SKM-1 treated with dmso at 0.1 percent for 144 hours (cell line): Measurements from ENCODE around the gene HDAC4.

Experiments used
- DNase-seq: peaks from one replicate; lab custom pipeline; 2025; ENCODE audit not compliant: unreplicated experiment; lab: John Stamatoyannopoulos, UW

Gene HDAC4

GRCh38 chr2:239148495-239149200, 252.2 kb downstream of the HDAC4 start:
- no peak for DNase-seq

GRCh38 chr2:239147376-239147775, 253.4 kb downstream of the HDAC4 start:
- DNase-seq: no peak

GRCh38 chr2:239146741-239147181, 254.1 kb downstream of the HDAC4 start:
- no peak for DNase-seq

DNA sequence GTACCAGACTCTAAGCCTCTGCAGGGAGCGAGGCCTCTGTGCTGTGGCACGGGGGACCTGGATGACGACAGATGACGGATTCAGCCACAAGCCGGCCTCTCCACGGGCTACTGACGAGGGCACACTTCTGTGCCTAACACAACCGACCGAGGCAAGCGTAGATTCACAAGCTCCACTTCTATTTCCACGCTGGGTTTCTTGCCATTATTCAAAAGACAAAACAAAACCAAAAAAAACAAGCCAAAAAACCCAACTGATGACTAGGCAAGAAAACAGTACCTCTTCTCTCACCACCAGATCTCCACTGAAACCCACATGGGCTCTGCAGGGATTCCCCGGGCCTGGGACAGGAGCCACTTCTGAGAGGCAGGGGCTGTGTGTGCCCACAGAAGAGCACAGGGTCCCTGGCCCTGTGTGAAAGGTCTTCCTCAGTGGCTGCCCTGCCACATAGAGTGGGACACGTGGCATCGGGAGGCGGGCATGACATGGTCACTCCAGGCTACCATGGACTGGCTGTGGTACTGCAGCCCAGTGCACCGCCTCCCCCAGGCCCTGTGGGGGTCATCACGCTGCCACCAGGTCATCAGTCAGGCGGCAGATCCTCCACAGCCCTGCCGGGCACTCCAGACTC, 254.7 kb downstream of the HDAC4 start:
- no peak for DNase-seq

DNA sequence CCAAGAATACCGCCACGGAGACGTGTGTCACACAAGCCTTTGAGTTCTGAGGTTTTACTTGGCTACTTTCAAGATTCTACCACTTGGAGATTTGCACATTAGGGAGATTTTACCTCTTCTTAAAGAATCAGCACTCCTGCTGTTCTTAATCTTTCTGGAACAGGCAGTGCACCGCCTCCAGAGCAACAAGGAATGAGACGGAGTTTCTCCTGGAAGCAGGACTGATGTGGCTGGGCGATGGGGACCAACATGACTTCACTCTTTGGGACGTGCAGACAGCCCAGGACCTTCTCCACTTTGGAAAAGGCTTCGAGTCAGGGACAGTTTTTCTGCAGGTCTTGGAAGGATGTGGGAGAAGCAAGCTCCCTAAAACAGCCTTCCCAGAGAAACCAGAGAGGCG, 255.2 kb downstream of the HDAC4 start:
- DNase-seq: no peak

- DNase-seq: no peak
These were observed 255.7 kb downstream of the HDAC4 start for GRCh38 chr2:239145106-239145505.

GRCh38 chr2:239144713-239144999, 256.2 kb downstream of the HDAC4 start:
- no peak for DNase-seq

DNA sequence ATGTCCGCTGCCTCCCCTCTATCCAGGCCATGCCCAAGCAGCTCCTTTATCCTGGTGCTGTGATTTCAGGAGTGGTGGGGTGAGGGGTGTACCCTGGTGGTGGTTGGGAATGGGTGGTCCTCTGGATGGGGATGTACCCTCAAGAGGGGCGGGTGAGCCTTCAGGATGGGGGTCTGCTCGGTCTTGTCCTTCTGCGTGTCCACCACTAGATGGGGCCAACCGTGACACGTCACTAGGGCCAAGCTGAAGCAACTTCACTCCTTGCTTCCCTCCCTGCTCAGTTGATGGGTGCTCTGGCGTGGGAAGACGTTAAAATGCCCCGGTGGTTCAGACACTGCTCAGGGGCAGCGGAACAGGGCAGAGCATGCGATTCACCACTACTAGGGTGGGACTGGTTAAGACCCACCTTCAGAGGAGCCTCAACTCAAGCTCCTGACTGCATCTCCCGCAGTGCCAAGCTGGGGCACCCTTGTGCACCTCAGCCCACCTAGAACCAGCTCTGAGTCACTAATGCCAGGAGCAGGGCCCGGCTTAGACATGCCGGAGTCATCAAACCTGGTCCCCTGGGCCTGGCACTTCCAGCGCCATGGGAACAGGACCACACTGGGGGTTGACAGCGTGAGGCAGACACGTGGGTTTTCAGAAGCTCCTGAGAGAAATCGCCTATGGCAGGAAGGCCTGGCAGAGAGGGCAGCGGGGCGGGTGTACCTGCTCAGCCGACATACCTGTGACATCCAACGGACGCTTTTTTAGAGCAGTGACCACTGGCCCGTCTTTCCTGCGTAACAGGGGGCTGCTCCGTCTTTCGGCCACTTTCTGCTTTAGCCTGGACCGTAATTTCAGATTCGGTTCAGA, 256.7 kb downstream of the HDAC4 start:
- DNase-seq: peak; percentile 3

- no peak for DNase-seq
These were observed 258.0 kb downstream of the HDAC4 start for GRCh38 chr2:239142806-239143205.

GRCh38 chr2:239142296-239142695, 258.5 kb downstream of the HDAC4 start:
- DNase-seq: no peak

DNA sequence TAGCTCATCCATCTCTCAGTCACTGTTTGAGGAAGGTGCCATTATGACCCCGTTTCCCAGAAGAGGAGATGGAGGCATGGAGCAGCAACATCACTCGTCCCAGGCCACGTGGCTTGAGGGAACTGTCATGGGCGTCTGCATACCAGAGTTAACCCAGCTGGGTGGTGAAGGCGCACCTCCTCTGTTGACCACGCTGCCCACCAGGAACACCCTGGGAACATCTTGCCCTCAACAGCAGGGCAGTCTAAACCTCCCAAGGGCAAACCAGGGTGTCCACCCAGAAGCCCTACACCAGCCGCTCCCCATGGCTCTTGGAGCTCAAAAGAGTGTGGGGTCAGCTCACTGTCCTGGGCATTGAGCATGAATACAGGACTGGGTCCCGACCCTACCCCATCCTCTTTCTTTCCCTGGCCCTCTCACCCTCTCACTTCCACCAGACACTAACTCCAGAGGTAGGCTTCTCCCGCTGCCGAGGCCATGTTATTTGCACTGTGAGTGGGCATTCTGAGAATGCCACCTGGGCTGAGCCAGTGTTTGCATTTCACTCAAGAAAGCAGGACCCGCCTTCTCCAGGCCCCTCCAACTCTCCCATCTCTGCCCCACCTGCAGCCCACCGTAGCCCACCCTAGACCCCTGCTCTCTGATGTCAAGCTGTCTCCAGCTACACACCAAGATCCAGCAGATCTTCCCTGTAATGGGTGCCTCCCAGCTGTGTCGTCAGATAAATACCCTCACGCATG, 259.6 kb downstream of the HDAC4 start:
- DNase-seq: no peak

- no peak for DNase-seq
These were observed 260.3 kb downstream of the HDAC4 start for GRCh38 chr2:239140346-239141020.

- DNase-seq: no peak
These were observed 261.3 kb downstream of the HDAC4 start for GRCh38 chr2:239139566-239139965.

GRCh38 chr2:239139101-239139500, 261.7 kb downstream of the HDAC4 start:
- DNase-seq: no peak

DNA sequence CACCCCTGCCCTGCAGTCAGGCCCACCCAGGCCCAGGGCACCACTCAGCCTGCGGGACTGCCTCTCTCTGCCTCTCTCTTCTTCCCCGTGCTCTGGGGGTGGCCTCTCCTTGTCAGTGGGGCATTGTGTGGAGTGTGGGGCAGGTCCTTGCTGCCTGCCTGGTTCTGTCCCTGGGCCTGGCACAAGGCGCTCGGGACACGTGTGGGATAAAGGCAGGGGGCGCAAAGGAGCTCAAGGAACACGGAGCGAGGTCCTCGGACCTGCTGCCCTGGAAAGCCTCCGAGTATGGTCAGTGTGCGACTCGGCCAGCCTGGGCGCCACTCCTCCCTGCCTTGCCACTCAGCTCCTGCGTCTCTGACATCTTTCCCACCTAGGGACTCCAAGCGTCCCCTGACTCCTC, 262.2 kb downstream of the HDAC4 start:
- DNase-seq: no peak

DNA sequence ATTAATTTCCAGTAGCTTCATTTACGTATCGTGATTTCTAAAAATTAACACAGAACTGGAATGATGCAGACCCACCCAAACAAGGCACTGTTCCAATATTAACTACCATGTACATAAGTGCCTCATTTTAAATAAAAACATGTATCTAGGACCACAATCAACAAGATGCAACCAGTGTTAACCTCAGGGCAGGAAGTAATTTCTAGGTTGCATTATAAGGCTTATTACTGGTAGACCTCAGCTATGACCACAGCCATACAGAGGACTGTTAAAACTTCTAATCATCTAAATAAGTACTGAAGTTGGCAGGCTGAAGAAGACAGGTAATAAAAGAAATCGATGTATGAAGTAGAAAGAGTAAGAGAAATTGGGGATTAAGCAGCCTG, 262.9 kb downstream of the HDAC4 start:
- no peak for DNase-seq

DNA sequence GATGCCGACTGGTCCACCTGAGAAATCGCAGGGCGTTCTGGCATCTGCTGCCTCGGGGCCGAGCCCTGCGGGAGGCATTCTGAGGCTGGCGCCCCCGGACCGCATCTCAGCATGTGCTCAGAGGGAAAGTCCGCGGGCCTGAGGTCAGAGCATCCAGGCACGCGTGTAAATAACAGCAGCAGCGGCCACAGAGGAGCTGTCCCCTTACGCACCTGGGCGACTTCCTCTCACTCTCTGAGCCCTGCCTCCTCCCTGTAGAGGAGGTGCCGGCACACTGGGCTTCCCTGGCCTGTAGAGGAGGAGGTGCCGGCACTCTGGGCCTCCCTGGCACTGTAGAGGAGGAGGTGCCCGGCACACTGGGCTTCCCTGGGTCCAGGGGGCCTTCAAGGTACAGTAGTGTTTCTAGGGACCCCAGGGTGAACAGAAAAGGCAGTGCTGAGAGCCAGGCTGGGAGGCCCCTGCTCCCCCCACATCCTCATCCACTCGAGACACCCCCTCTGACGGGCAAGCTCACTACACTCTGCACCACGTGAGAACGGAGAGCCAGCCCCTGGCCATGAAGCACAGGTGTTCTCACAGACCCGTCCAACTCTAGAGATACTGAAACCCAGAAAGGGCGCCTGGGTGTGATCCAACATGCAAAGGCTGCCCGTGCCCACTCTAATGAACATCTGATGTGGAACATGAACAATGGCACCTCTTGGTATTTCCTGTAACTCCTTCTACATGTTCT, 263.5 kb downstream of the HDAC4 start:
- no peak for DNase-seq

DNA sequence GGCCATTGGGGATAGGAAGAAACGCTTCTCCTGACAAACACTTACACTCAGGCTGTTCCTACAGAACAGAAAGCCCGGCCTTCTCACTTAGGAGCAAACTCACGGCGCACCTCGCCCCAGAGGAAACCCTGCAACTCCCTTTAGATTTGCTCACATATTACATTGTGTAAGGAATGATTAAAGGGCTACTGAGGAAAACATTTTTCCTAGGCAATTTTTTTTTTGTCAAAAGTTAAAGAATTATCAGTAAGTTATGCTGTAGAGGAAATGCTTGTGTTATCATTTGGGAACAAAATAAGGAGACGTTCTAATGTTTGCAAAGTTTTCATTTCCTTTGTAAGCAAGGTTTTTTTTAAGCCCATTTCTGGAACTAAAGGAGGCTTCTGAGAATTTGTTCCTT, 264.1 kb downstream of the HDAC4 start:
- no peak for DNase-seq

DNA sequence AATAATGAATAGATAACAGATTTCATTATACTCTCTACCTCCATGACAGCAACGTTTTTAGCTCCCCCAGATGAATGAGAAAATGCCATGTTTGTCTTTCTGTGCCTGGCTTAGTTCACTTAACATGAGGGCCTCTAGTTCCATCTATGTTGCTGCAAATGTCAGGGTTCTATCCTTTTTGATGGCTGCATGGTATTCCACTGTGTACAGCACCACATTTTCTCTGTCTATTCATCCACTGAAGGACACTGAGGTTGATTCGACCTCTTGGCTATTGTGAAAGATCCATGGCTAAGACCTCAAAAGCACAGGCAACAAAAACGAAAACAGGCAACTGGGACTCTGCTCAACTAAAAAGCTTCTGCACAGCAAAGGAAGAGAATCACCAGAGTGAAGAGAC, 264.6 kb downstream of the HDAC4 start:
- DNase-seq: no peak

GRCh38 chr2:239135531-239135930, 265.3 kb downstream of the HDAC4 start:
- DNase-seq: no peak
